H9 (cell line): ENCODE results near the gene PLCH1. TPM values are rescaled to one million over a fixed set of nuclear protein-coding genes. Genes with fewer than 3 reads are reported as not detected.

ENCODE experiments used
- DNase-seq: peaks from one replicate; pipeline ENCODE4 v3.0.0-alpha.2; 2017
- H2AFZ ChIP-seq: one replicate; pipeline ENCODE4 v1.6.1; 2013; ENCODE audit warnings: mild to moderate bottlenecking, low read length, control low read depth, moderate library complexity
- H2AK5ac ChIP-seq: 2 replicates; pipeline ENCODE4 v1.6.1; 2013; ENCODE audit warnings: low read length, control low read depth, mixed read lengths; ENCODE audit not compliant: insufficient read length
- H2BK120ac ChIP-seq: one replicate; pipeline ENCODE4 v1.6.1; 2013; ENCODE audit warnings: low read depth, mild to moderate bottlenecking, low read length, control low read depth, inconsistent platforms; ENCODE audit not compliant: poor library complexity, severe bottlenecking
- H2BK12ac ChIP-seq: 2 replicates; pipeline ENCODE4 v1.6.1; 2013; ENCODE audit warnings: low read length, control low read depth, mixed read lengths, low read depth; ENCODE audit not compliant: insufficient read length
- H2BK15ac ChIP-seq: 2 replicates; pipeline ENCODE4 v1.6.1; 2013; ENCODE audit warnings: low read depth, low read length, control low read depth
- H2BK20ac ChIP-seq: one replicate; pipeline ENCODE4 v1.6.1; 2013; ENCODE audit warnings: low read depth, mild to moderate bottlenecking, low read length, control low read depth, inconsistent platforms; ENCODE audit not compliant: poor library complexity, severe bottlenecking
- H2BK5ac ChIP-seq: 2 replicates; pipeline ENCODE4 v1.6.1; 2013; ENCODE audit warnings: low read length, control low read depth, mixed read lengths; ENCODE audit not compliant: insufficient read length
- H3K14ac ChIP-seq: 2 replicates; pipeline ENCODE4 v1.6.1; 2013; ENCODE audit warnings: low read length, control low read depth; ENCODE audit not compliant: insufficient read depth
- H3K18ac ChIP-seq: 2 replicates; pipeline ENCODE4 v1.6.1; 2013; ENCODE audit warnings: low read depth, mild to moderate bottlenecking, mixed read lengths, low read length, control low read depth; ENCODE audit not compliant: insufficient read length
- H3K23ac ChIP-seq: 2 replicates; pipeline ENCODE4 v1.6.1; 2013; ENCODE audit warnings: low read length, control low read depth, mixed read lengths, low read depth; ENCODE audit not compliant: insufficient read length
- H3K23me2 ChIP-seq: 2 replicates; pipeline ENCODE4 v1.6.1; 2013; ENCODE audit warnings: low read depth, mild to moderate bottlenecking, mixed read lengths, low read length, control low read depth; ENCODE audit not compliant: insufficient read length, poor library complexity, severe bottlenecking
- H3K27ac ChIP-seq: 2 replicates; pipeline ENCODE4 v1.5.1; 2013; ENCODE audit warnings: low read length, control low read depth, mixed read lengths, low read depth; ENCODE audit not compliant: insufficient read length
- H3K27me3 ChIP-seq: 2 replicates; pipeline ENCODE4 v1.6.1; 2013; ENCODE audit warnings: low read length, control low read depth, inconsistent platforms; ENCODE audit not compliant: insufficient read depth
- H3K4ac ChIP-seq: 2 replicates; pipeline ENCODE4 v1.6.1; 2013; ENCODE audit warnings: low read depth, mild to moderate bottlenecking, control low read depth, inconsistent platforms, low read length, moderate library complexity
- H3K4me1 ChIP-seq: 2 replicates; pipeline ENCODE4 v1.6.1; 2013; ENCODE audit warnings: low read length, control low read depth, inconsistent platforms; ENCODE audit not compliant: insufficient read depth
- H3K4me2 ChIP-seq: 2 replicates; pipeline ENCODE4 v1.6.1; 2013; ENCODE audit warnings: low read length, control low read depth, mixed read lengths; ENCODE audit not compliant: insufficient read length, insufficient read depth
- H3K56ac ChIP-seq: 2 replicates; pipeline ENCODE4 v1.6.1; 2013; ENCODE audit warnings: low read depth, mild to moderate bottlenecking, mixed read lengths, low read length, control low read depth; ENCODE audit not compliant: insufficient read length
- H3K79me1 ChIP-seq: 2 replicates; pipeline ENCODE4 v1.6.1; 2013; ENCODE audit warnings: low read depth, mild to moderate bottlenecking, moderate library complexity, low read length, control low read depth, inconsistent platforms; ENCODE audit not compliant: insufficient read depth, poor library complexity, severe bottlenecking
- H3K79me2 ChIP-seq: 2 replicates; pipeline ENCODE4 v1.6.1; 2013; ENCODE audit warnings: low read length, control low read depth, inconsistent platforms; ENCODE audit not compliant: insufficient read depth
- H3K9ac ChIP-seq: 2 replicates; pipeline ENCODE4 v1.6.1; 2013; ENCODE audit warnings: low read length, control low read depth, mixed read lengths; ENCODE audit not compliant: insufficient read length; ENCODE audit errors: extremely low read depth
- H3K9me3 ChIP-seq: one replicate; pipeline ENCODE4 v1.6.1; 2013; ENCODE audit warnings: low read depth, low read length, inconsistent platforms; ENCODE audit not compliant: control insufficient read depth
- H3T11ph ChIP-seq: one replicate; pipeline ENCODE4 v1.6.1; 2013; ENCODE audit warnings: mild to moderate bottlenecking, low read length, control low read depth, inconsistent platforms
- H4K20me1 ChIP-seq: one replicate; pipeline ENCODE4 v1.6.1; 2013; ENCODE audit not compliant: control insufficient read depth, insufficient read length, insufficient read depth
- H4K5ac ChIP-seq: 2 replicates; pipeline ENCODE4 v1.6.1; 2013; ENCODE audit warnings: low read depth, mild to moderate bottlenecking, mixed read lengths, low read length, control low read depth; ENCODE audit not compliant: insufficient read length
- H4K8ac ChIP-seq: replicated peaks from 2 replicates; pipeline ENCODE4 v1.6.1; 2013; ENCODE audit warnings: low read length, control low read depth, mixed read lengths, low read depth; ENCODE audit not compliant: insufficient read length
- H4K91ac ChIP-seq: 2 replicates; pipeline ENCODE4 v1.6.1; 2013; ENCODE audit warnings: low read depth, mild to moderate bottlenecking, moderate library complexity, mixed read lengths, low read length, control low read depth; ENCODE audit not compliant: insufficient read length
- H3K27ac Mint-ChIP-seq, 3 experiments: 2 replicates in 2 of 3; 3 replicates in 1 of 3; pipeline ENCODE4 v1.8.0; 2020 to 2021; ENCODE audit warnings: mixed read lengths in 3 of 3, mild to moderate bottlenecking in 1 of 3, moderate library complexity in 1 of 3
- H3K27me3 Mint-ChIP-seq: 2 replicates; pipeline ENCODE4 v1.8.0; 2021; ENCODE audit warnings: low read depth, mild to moderate bottlenecking, moderate library complexity, mixed read lengths
- H3K36me3 Mint-ChIP-seq, 3 experiments: 2 replicates in 2 of 3; 3 replicates in 1 of 3; pipeline ENCODE4 v1.8.0; 2020 to 2021; ENCODE audit warnings: low read depth in 3 of 3, mixed read lengths in 3 of 3; ENCODE audit not compliant: insufficient read depth in 1 of 3
- H3K4me1 Mint-ChIP-seq, 2 experiments: 2 replicates each; pipeline ENCODE4 v1.8.0; 2020; ENCODE audit warnings: mixed read lengths in 2 of 2
- H3K4me3 Mint-ChIP-seq, 2 experiments: 2 replicates in 1 of 2; 3 replicates in 1 of 2; pipeline ENCODE4 v1.8.0; 2020 to 2021; ENCODE audit warnings: mild to moderate bottlenecking in 2 of 2, mixed read lengths in 2 of 2, moderate library complexity in 1 of 2
- H3K9me3 Mint-ChIP-seq, 2 experiments: 2 replicates in 1 of 2; 3 replicates in 1 of 2; pipeline ENCODE4 v1.8.0; 2020; ENCODE audit warnings: mild to moderate bottlenecking in 2 of 2, mixed read lengths in 2 of 2, moderate library complexity in 1 of 2
- WGBS: extraction: QIAGEN DNeasy Blood & Tissue Kit; methylation state at CpG from one replicate; pipeline ENCODE4 v1.1.7; 2013; ENCODE audit warnings: missing lambda C conversion rate, low lambda C conversion rate, mixed read lengths; ENCODE audit not compliant: insufficient read length; ENCODE audit errors: extremely low coverage; 5-methylcytosine and 5-hydroxymethylcytosine counted together
- total RNA-seq: library from RNA; stranded (reverse); gene quantifications from 2 replicates; pipeline ENCODE4 v1.2.1, GENCODE V29; 2021
- TF ChIP-seq, protein P1 (sequence below): fragments of 200-600 bp; sonication (generic); conservative IDR thresholded peaks from 3 replicates; pipeline ENCODE4 v1.8.0; 2021; ENCODE audit warnings: antibody characterized with exemption, mild to moderate bottlenecking

Gene PLCH1
- total RNA-seq, 1 experiment from 2014 or later = 19.0 TPM

DNA sequence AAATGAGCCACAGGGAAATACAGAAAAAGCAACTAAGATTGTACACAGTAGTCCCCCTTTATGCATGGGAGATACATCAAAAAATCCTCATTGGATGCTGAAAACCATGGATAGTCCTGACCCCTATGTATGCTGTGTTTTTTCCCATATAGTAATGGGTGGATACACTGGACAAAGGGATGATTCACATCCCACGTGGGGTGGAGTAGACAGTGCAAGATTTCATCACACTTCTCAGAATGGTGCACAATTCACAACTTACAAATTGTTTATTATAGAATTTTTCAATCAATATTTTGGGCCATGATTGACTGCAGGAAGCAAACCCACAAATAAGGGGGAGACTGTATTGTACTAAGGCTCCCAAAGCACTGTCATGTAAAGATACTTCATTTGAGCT, 227.0 kb downstream of the PLCH1 start:
- H3K4ac ChIP-seq = no peak overlapping the region
- H4K20me1 ChIP-seq = no peaks in the 10 kb centered on the region
- no peak overlapping the region for H3T11ph ChIP-seq
- Mint-ChIP-seq H3K4me3 (no peak overlapping the region), H3K27me3 (no peaks in the 10 kb centered on the region), H3K36me3 (peaks cover 9 to 24% (median 17%) of the 10 kb centered on the region in 3 experiments; a peak in 6 of 7 replicates), H3K4me1 (peaks cover 4 to 5% of the 10 kb centered on the region in 2 experiments), H3K27ac (no peak overlapping the region), H3K9me3 (no peaks in the 10 kb centered on the region; a peak in 1 of 5 replicates)
- H3K56ac ChIP-seq = no peak overlapping the region
- no peaks in the 10 kb centered on the region for H3K9me3 ChIP-seq
- no peak overlapping the region for H3K9ac ChIP-seq
- H3K79me2 ChIP-seq = no peaks in the 10 kb centered on the region
- TF ChIP-seq, protein P1, sequence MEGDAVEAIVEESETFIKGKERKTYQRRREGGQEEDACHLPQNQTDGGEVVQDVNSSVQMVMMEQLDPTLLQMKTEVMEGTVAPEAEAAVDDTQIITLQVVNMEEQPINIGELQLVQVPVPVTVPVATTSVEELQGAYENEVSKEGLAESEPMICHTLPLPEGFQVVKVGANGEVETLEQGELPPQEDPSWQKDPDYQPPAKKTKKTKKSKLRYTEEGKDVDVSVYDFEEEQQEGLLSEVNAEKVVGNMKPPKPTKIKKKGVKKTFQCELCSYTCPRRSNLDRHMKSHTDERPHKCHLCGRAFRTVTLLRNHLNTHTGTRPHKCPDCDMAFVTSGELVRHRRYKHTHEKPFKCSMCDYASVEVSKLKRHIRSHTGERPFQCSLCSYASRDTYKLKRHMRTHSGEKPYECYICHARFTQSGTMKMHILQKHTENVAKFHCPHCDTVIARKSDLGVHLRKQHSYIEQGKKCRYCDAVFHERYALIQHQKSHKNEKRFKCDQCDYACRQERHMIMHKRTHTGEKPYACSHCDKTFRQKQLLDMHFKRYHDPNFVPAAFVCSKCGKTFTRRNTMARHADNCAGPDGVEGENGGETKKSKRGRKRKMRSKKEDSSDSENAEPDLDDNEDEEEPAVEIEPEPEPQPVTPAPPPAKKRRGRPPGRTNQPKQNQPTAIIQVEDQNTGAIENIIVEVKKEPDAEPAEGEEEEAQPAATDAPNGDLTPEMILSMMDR = no peak
- no peak overlapping the region for H2BK15ac ChIP-seq
- no peak overlapping the region for H4K8ac ChIP-seq
- H2AK5ac ChIP-seq = no peak overlapping the region
- H3K23ac ChIP-seq = no peak overlapping the region
- no peak overlapping the region for H3K18ac ChIP-seq
- H2BK20ac ChIP-seq = no peak overlapping the region
- no peak overlapping the region for H4K91ac ChIP-seq
- H3K27me3 ChIP-seq = no peaks in the 10 kb centered on the region
- H3K14ac ChIP-seq = no peak overlapping the region
- no peak overlapping the region for H2BK120ac ChIP-seq
- H3K4me1 ChIP-seq = no peaks in the 10 kb centered on the region; the same call in 1 of the 2 replicates
- H4K5ac ChIP-seq = no peak overlapping the region
- no peak overlapping the region for H3K4me2 ChIP-seq
- DNase-seq = no peak
- no peak overlapping the region for H2BK12ac ChIP-seq
- no peaks in the 10 kb centered on the region for H3K79me1 ChIP-seq
- no CpG with 5 or more reads among the region's 1 CpG for WGBS
- no peak overlapping the region for H2AFZ ChIP-seq
- no peak overlapping the region for H3K27ac ChIP-seq
- no peak overlapping the region for H2BK5ac ChIP-seq
- H3K23me2 ChIP-seq = no peaks in the 10 kb centered on the region
